Endodermal cell (in vitro differentiated cells): ENCODE data around the gene QSOX2. TPM values are rescaled to one million over a fixed set of nuclear protein-coding genes. Genes with fewer than 3 reads are reported as not detected.

Experiments used
- DNase-seq: peaks from one replicate; pipeline ENCODE4 v3.0.0-alpha.2; 2017
- H3K27ac ChIP-seq: 2 replicates; pipeline ENCODE4 v1.5.1; 2013; ENCODE audit warnings: mild to moderate bottlenecking, low read depth, low read length, moderate library complexity
- H3K27me3 ChIP-seq: 2 replicates; pipeline ENCODE4 v1.6.1; 2013; ENCODE audit warnings: mild to moderate bottlenecking, low read length, moderate library complexity; ENCODE audit not compliant: insufficient read depth, control insufficient read depth, poor library complexity, severe bottlenecking
- H3K36me3 ChIP-seq: 2 replicates; pipeline ENCODE4 v1.7.0; 2013; ENCODE audit warnings: mild to moderate bottlenecking, low read length, moderate library complexity; ENCODE audit not compliant: control insufficient read depth, insufficient read depth
- H3K4me1 ChIP-seq: one replicate; pipeline ENCODE4 v1.7.0; 2013; ENCODE audit warnings: low read length; ENCODE audit not compliant: control insufficient read depth, insufficient read depth
- H3K4me3 ChIP-seq: 2 replicates; pipeline ENCODE4 v1.5.1; 2013; ENCODE audit warnings: mild to moderate bottlenecking, low read length, moderate library complexity
- H3K9ac ChIP-seq: 2 replicates; pipeline ENCODE4 v1.6.1; 2013; ENCODE audit warnings: mild to moderate bottlenecking, low read length, moderate library complexity; ENCODE audit not compliant: poor library complexity, severe bottlenecking; ENCODE audit errors: extremely low read depth
- H3K9me3 ChIP-seq: 2 replicates; pipeline ENCODE4 v1.6.1; 2013; ENCODE audit warnings: mild to moderate bottlenecking, low read length, moderate library complexity; ENCODE audit not compliant: control insufficient read depth
- H3K27ac Mint-ChIP-seq: 2 replicates; pipeline ENCODE4 v1.8.0; 2020; ENCODE audit warnings: mixed read lengths
- H3K27me3 Mint-ChIP-seq: 2 replicates; pipeline ENCODE4 v1.8.0; 2021; ENCODE audit warnings: mild to moderate bottlenecking, mixed read lengths; ENCODE audit not compliant: insufficient read depth
- H3K36me3 Mint-ChIP-seq: 2 replicates; pipeline ENCODE4 v1.8.0; 2020; ENCODE audit warnings: low read depth, mixed read lengths
- H3K4me1 Mint-ChIP-seq: 2 replicates; pipeline ENCODE4 v1.8.0; 2020; ENCODE audit warnings: mixed read lengths
- H3K4me3 Mint-ChIP-seq: 2 replicates; pipeline ENCODE4 v1.8.0; 2020; ENCODE audit warnings: mild to moderate bottlenecking, moderate library complexity, mixed read lengths
- H3K9me3 Mint-ChIP-seq: 2 replicates; pipeline ENCODE4 v1.8.0; 2020; ENCODE audit warnings: mild to moderate bottlenecking, mixed read lengths
- CTCF ChIP-seq: fragments of 200-600 bp; sonication (generic); conservative IDR thresholded peaks from 2 replicates; pipeline ENCODE4 v1.5.0; 2021; ENCODE audit warnings: antibody characterized with exemption, mild to moderate bottlenecking
- WGBS, 2 experiments: methylation state at CpG; one replicate each; pipeline versions ENCODE4 v1.1.5 to v1.1.7; 2013; ENCODE audit warnings: missing lambda C conversion rate in 2 of 2, mixed read lengths in 1 of 2; ENCODE audit not compliant: insufficient coverage in 1 of 2, insufficient read length in 1 of 2; 5-methylcytosine and 5-hydroxymethylcytosine counted together
- total RNA-seq, 2 donors: library from RNA; stranded (reverse); fragmentation: NEBNext Ultra II Directional in 1 of 2; extraction: Animal tissue kit (Norgen Biotek cat#: 25700) in 1 of 2; gene quantifications; 2 replicates in 1 of 2; 3 replicates in 1 of 2; pipeline ENCODE4 v1.2.1, GENCODE V29; 2021

QSOX2 gene
- total RNA-seq, 2 donors from 2014 or later, result 22.0 to 26.3 TPM

- H3K27me3 ChIP-seq, result no peaks in the 10 kb centered on the region
- H3K27ac ChIP-seq, result no peak overlapping the region
- DNase-seq, result no peak
- H3K4me1 ChIP-seq, result no peaks in the 10 kb centered on the region
- Mint-ChIP-seq H3K36me3 (no peaks in the 10 kb centered on the region), H3K4me3 (no peak overlapping the region), H3K27me3 (no peaks in the 10 kb centered on the region), H3K9me3 (no peaks in the 10 kb centered on the region), H3K4me1 (no peaks in the 10 kb centered on the region), H3K27ac (no peak overlapping the region)
- H3K9me3 ChIP-seq, result peaks cover 4% of the 10 kb centered on the region
- no peaks in the 10 kb centered on the region for H3K36me3 ChIP-seq
- no peak overlapping the region for H3K4me3 ChIP-seq
- 92 to 100% methylated on average over 4 to 19 of the region's 19 CpGs for WGBS, 2 experiments
- TF ChIP-seq CTCF, result no peak
- no peak overlapping the region for H3K9ac ChIP-seq
Observed at GRCh38 chr9:136292026-136292538, 46.5 kb upstream of the QSOX2 start.

DNA sequence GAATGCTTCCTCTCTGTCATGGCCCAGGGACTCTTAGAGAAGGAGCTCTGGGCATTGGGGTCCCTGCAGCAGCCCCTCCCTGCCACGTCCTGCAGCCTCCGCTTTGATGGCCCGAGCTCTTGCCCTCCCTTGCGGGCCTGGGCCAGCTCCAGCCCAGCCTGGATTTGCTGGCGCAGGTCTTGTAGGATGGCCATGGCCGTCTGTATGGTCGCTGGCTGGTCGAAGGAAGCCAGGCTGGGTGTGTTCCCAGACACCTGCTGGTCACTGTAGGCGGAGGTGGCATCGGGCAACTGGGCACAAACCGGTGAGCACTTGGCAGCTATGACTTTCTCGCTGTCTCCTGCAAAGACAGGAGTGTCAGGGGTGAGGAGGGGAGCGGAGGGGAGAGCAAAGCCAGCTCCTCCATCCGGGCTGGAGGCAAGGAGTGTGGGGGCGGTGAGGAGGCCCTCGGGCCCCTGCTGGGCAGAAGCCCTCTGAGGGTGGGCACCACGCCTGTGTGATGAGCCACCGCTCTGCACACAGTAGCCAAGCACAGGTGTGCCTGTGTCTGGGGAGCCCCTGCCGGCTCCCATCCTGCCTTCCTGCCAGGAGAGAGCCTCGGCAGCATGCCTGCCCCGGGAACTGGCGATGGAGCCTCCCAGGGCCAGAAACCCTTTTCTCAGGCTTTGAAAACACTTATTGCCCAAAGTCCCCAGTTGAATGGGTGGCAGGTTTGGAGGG is 45.9 kb upstream of the QSOX2 start:
- H3K27me3 Mint-ChIP-seq, result no peaks in the 10 kb centered on the region
- no peaks in the 10 kb centered on the region for H3K36me3 Mint-ChIP-seq
- H3K27me3 ChIP-seq, result no peaks in the 10 kb centered on the region
- no peak overlapping the region for H3K27ac ChIP-seq
- H3K4me1 ChIP-seq, result no peaks in the 10 kb centered on the region
- no peaks in the 10 kb centered on the region for H3K9me3 Mint-ChIP-seq
- no peaks in the 10 kb centered on the region for H3K36me3 ChIP-seq
- no peak for TF ChIP-seq CTCF
- H3K4me1 Mint-ChIP-seq, result no peaks in the 10 kb centered on the region
- peaks cover 4% of the 10 kb centered on the region for H3K9me3 ChIP-seq
- no peak overlapping the region for H3K4me3 ChIP-seq
- peak overlapping the region; percentile 55 for H3K27ac Mint-ChIP-seq
- DNase-seq, result no peak
- no peak overlapping the region for H3K9ac ChIP-seq
- H3K4me3 Mint-ChIP-seq, result no peak overlapping the region
- 90 to 92% methylated on average over 19 to 22 of the region's 22 CpGs for WGBS, 2 experiments

DNA sequence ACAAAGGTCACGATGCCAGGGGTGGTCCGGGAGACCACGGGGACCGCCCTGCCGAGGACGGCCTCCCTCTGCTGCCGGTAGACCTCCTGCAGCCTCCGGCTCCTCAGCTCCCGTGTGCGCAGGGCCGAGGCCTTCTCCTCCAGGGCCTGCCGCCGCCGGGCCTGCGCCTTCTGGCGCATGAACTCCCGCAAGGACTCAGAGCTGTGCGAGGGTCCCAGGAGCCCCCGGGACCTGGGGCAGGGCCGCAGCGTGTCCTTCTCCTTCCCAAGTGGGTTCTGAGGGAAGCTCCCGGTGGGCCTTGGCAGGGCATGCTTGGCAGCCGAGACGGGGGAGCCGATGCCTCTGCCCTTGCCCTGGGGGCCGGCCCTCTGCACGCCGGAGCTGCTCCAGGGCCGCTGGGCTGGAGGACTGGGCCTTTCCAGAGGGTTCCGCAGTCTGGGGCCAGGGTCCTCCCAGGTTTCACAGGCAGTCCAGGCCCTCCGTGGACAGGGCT is 44.9 kb upstream of the QSOX2 start:
- H3K36me3 ChIP-seq, result no peaks in the 10 kb centered on the region
- no peak overlapping the region for H3K27ac ChIP-seq
- Mint-ChIP-seq H3K9me3 (no peaks in the 10 kb centered on the region), H3K4me1 (no peaks in the 10 kb centered on the region), H3K27ac (no peak overlapping the region), H3K4me3 (no peak overlapping the region), H3K27me3 (no peaks in the 10 kb centered on the region), H3K36me3 (no peaks in the 10 kb centered on the region)
- H3K9me3 ChIP-seq, result peaks cover 4% of the 10 kb centered on the region
- H3K9ac ChIP-seq, result no peak overlapping the region
- H3K4me1 ChIP-seq, result no peaks in the 10 kb centered on the region
- 91 to 94% methylated on average over 26 to 31 of the region's 31 CpGs for WGBS, 2 experiments
- no peak for TF ChIP-seq CTCF
- DNase-seq, result no peak
- H3K4me3 ChIP-seq, result no peak overlapping the region
- no peaks in the 10 kb centered on the region for H3K27me3 ChIP-seq
